Endothelial cell of umbilical vein (primary cell): ENCODE results near the gene MED27. TPM values are rescaled to one million over a fixed set of nuclear protein-coding genes. Genes with fewer than 3 reads are reported as not detected.

Source experiments
- BruUV-seq: library from RNA; stranded (reverse); fragments of 400-500 nt; replicated peaks from 2 replicates; lab custom pipeline; 2021; lab: Mats Ljungman, UMichigan
- CTCF ChIA-PET: fragments of 300-600, 350-600 bp; sonication (Branson Sonifier 250); formaldehyde crosslinking; loops from one replicate; lab custom pipeline; 2021; ENCODE audit warnings: antibody characterized with exemption, inconsistent platforms; lab: Charles Lee
- POLR2A ChIA-PET: fragments of 300-600, 350-600 bp; sonication (Branson Sonifier 250); formaldehyde crosslinking; loops from one replicate; lab custom pipeline; 2021; ENCODE audit warnings: antibody characterized with exemption, inconsistent platforms; lab: Charles Lee
- DNase-seq: peaks from one replicate; pipeline ENCODE4 v3.0.0-alpha.2; 2011; ENCODE audit warnings: low read depth, low spot score
- FAIRE-seq: peaks from 2 replicates; lab custom pipeline; 2011; peaks lifted over from hg19 to GRCh38; lab: Jason Lieb, UNC
- H2AFZ ChIP-seq: 2 replicates; pipeline ENCODE4 v1.6.0; 2012; ENCODE audit warnings: low read depth, low read length, control low read depth, inconsistent platforms
- H3K27ac ChIP-seq: 2 replicates; pipeline ENCODE4 v1.5.1; 2011; ENCODE audit warnings: low read depth, mild to moderate bottlenecking, control low read depth, low read length, moderate library complexity; ENCODE audit not compliant: insufficient read depth
- H3K27me3 ChIP-seq, 2 experiments: 2 replicates each; pipeline versions ENCODE4 v1.6.0 to v1.6.1; 2011; ENCODE audit warnings: low read length in 2 of 2, mixed read lengths in 1 of 2; ENCODE audit not compliant: control insufficient read depth in 2 of 2, insufficient read depth in 2 of 2
- H3K36me3 ChIP-seq, 2 experiments: 2 replicates in 1 of 2; 3 replicates in 1 of 2; pipeline ENCODE4 v1.5.1; 2011; ENCODE audit warnings: low read length in 2 of 2, mild to moderate bottlenecking in 1 of 2, moderate library complexity in 1 of 2; ENCODE audit not compliant: control insufficient read depth in 2 of 2, insufficient read depth in 2 of 2; ENCODE audit errors: extremely low read depth in 1 of 2
- H3K4me1 ChIP-seq: 3 replicates; pipeline ENCODE4 v1.5.1; 2011; ENCODE audit warnings: mild to moderate bottlenecking, low read length; ENCODE audit not compliant: control insufficient read depth, insufficient read depth; ENCODE audit errors: extremely low read depth
- H3K4me2 ChIP-seq: 2 replicates; pipeline ENCODE4 v1.6.1; 2011; ENCODE audit warnings: low read length, control low read depth, mixed read lengths; ENCODE audit not compliant: insufficient read depth
- H3K4me3 ChIP-seq, 3 experiments: fragments of 200-600 bp in 1 of 3; sonication (generic), shearing (Covaris generic) in 1 of 3; replicated peaks in 1 of 3; 2 replicates each; pipeline ENCODE4 v1.5.1; 2011 to 2016; ENCODE audit warnings: control low read depth in 3 of 3, low read length in 3 of 3, mild to moderate bottlenecking in 2 of 3, inconsistent platforms in 1 of 3, low read depth in 1 of 3, moderate library complexity in 1 of 3; ENCODE audit not compliant: insufficient read depth in 1 of 3
- H3K79me2 ChIP-seq: 2 replicates; pipeline ENCODE4 v1.6.0; 2012; ENCODE audit warnings: low read length, inconsistent platforms; ENCODE audit not compliant: control insufficient read depth, insufficient read depth
- H3K9ac ChIP-seq: replicated peaks from 2 replicates; pipeline ENCODE3; 2011; ENCODE audit warnings: low read length, control low read depth; ENCODE audit not compliant: insufficient read depth; ENCODE audit errors: extremely low read depth
- H3K9me1 ChIP-seq: replicated peaks from 3 replicates; pipeline ENCODE4 v1.6.0; 2011; ENCODE audit warnings: mild to moderate bottlenecking, low read length; ENCODE audit not compliant: control insufficient read depth, insufficient read depth; ENCODE audit errors: extremely low read depth
- H3K9me3 ChIP-seq: replicated peaks from 2 replicates; pipeline ENCODE4 v1.5.1; 2012; ENCODE audit warnings: low read length, inconsistent platforms; ENCODE audit not compliant: control insufficient read depth, insufficient read depth
- H4K20me1 ChIP-seq: replicated peaks from 2 replicates; pipeline ENCODE3; 2011; ENCODE audit warnings: mild to moderate bottlenecking, low read length; ENCODE audit not compliant: control insufficient read depth, insufficient read depth; ENCODE audit errors: extremely low read depth
- CTCF ChIP-seq, 2 donors: IDR thresholded peaks; 1 replicate in 1 of 2; 2 replicates in 1 of 2; pipeline ENCODE4 v1.5.1; 2011; ENCODE audit warnings: low read length in 2 of 2, mild to moderate bottlenecking in 2 of 2, moderate library complexity in 2 of 2, control low read depth in 1 of 2, inconsistent platforms in 1 of 2, low read depth in 1 of 2; ENCODE audit not compliant: insufficient read depth in 1 of 2; ENCODE audit errors: extremely low read depth in 1 of 2
- EZH2 ChIP-seq: IDR thresholded peaks from 2 replicates; pipeline ENCODE4 v1.6.1; 2012; ENCODE audit warnings: borderline replicate concordance, low read depth, mild to moderate bottlenecking, moderate library complexity, low read length, inconsistent platforms; ENCODE audit not compliant: severe bottlenecking
- FOS ChIP-seq: IDR thresholded peaks from 2 replicates; pipeline ENCODE4 v1.6.1; 2011; ENCODE audit warnings: mild to moderate bottlenecking, low read length, moderate library complexity, borderline replicate concordance; ENCODE audit not compliant: insufficient read depth
- GATA2 ChIP-seq: IDR thresholded peaks from 2 replicates; pipeline ENCODE4 v1.7.0; 2011; ENCODE audit warnings: low read depth, mild to moderate bottlenecking, moderate library complexity, mixed read lengths, low read length; ENCODE audit not compliant: insufficient read length, insufficient read depth
- JUN ChIP-seq: IDR thresholded peaks from 2 replicates; pipeline ENCODE4 v1.6.1; 2011; ENCODE audit warnings: borderline replicate concordance, low read depth; ENCODE audit not compliant: insufficient read length, insufficient read depth
- MAX ChIP-seq: IDR thresholded peaks from 2 replicates; pipeline ENCODE4 v1.6.1; 2011; ENCODE audit not compliant: insufficient read depth, insufficient read length
- MYC ChIP-seq: IDR thresholded peaks from one replicate; pipeline ENCODE4 v1.6.1; 2011; ENCODE audit warnings: mild to moderate bottlenecking, low read depth, low read length
- POLR2A ChIP-seq: IDR thresholded peaks from 2 replicates; pipeline ENCODE4 v1.6.1; 2012; ENCODE audit warnings: low read depth, mild to moderate bottlenecking, control low read depth, low read length
- POLR2AphosphoS5 ChIP-seq: IDR thresholded peaks from 2 replicates; pipeline ENCODE4 v1.6.1; 2012; ENCODE audit warnings: low read depth, mild to moderate bottlenecking, control low read depth, low read length, moderate library complexity; ENCODE audit not compliant: insufficient read depth
- dilution Hi-C: fragments of 300-500 bp; cut with MboI; formaldehyde crosslinking; loops from one replicate; pipeline ENCODE4 v1.15.0; 2019; ENCODE audit warnings: low sequenced_read_pairs; ENCODE audit not compliant: extremely low pct_ligation_motif_present
- intact Hi-C: fragments of 100-400 bp; cut with micrococcal nuclease; formaldehyde crosslinking; loops from one replicate; pipeline ENCODE4 v1.10.0; 2022
- polyA plus RNA-seq, 4 experiments: library from polyadenylated mRNA; depleted of rRNA in 3 of 4; stranded (reverse) in 3 of 4; unstranded in 1 of 4; fragments of >200 nt; gene quantifications; 2 replicates each; pipeline versions ENCODE4 v1.2.1 to v1.2.3, GENCODE V29; 2011 to 2012; ENCODE audit warnings: missing spikeins in 1 of 4
- total RNA-seq: library from RNA; stranded (reverse); gene quantifications from 2 replicates; pipeline ENCODE4 v1.2.3, GENCODE V29; 2021

Gene MED27
- total and polyA plus RNA-seq, 2 donors (not counting 3 experiments of a cell fraction or from before 2014, with no cell fraction given): 27.9 to 47.8 TPM

GRCh38 chr9:131971482-131972074 lies 108.1 kb downstream of the MED27 start:
- ChIA-PET POLR2A (no interaction called here), CTCF (interaction anchor here (1.1 kb wide), 1 partner anchor 10 kb away, joined by 3 read pairs; no protein-coding TSS in a partner anchor)
- DNase-seq (no peak), FAIRE-seq (no peak)
- Histone ChIP-seq H4K20me1 (peaks cover 2% of the 10 kb centered on the region), H3K27me3 (no peaks in the 10 kb centered on the region), H3K9ac (no peak overlapping the region), H3K4me1 (no peaks in the 10 kb centered on the region), H3K4me2 (no peak overlapping the region), H2AFZ (no peak overlapping the region), H3K36me3 (no peaks in the 10 kb centered on the region), H3K4me3 (no peak overlapping the region), H3K79me2 (no peaks in the 10 kb centered on the region), H3K9me1 (no peaks in the 10 kb centered on the region), H3K27ac (no peak overlapping the region), H3K9me3 (no peaks in the 10 kb centered on the region)
- dilution Hi-C loops (no loop called here), intact Hi-C loops (no loop called here)
- TF ChIP-seq POLR2AphosphoS5 (no peak), GATA2 (no peak), JUN (no peak), CTCF (IDR thresholded peaks at IDR 0.05; ENCODE audit: extremely low read depth in 1 of 2, insufficient read depth in 1 of 2, low read depth in 1 of 2, low read length in 2 of 2) (no peak), EZH2 (no peak), FOS (no peak), MYC (no peak), POLR2A (no peak), MAX (no peak)
- no TSS peak for BruUV-seq
